ENCODE results near the gene CLDND2.

DNA sequence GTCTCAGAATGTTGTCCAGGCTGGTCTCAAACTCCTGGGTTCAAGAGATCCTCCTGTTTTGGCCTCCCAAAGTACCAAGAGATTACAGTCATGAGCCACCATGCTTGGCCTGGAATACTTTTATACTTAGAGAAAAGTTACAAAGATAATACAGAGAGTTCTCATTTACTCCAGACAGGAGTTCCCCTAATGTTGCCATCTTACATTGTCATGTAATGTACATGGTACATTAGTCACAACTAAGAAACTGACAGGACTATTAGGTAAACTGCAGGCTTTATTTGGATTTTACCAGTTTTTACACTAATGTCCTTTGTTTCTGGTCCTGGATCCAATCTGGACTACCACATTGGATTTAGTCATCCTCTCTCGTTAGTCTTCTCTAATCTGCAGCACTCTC, 23.9 kb upstream of the CLDND2 start:
- TF ChIP-seq, protein P1, sequence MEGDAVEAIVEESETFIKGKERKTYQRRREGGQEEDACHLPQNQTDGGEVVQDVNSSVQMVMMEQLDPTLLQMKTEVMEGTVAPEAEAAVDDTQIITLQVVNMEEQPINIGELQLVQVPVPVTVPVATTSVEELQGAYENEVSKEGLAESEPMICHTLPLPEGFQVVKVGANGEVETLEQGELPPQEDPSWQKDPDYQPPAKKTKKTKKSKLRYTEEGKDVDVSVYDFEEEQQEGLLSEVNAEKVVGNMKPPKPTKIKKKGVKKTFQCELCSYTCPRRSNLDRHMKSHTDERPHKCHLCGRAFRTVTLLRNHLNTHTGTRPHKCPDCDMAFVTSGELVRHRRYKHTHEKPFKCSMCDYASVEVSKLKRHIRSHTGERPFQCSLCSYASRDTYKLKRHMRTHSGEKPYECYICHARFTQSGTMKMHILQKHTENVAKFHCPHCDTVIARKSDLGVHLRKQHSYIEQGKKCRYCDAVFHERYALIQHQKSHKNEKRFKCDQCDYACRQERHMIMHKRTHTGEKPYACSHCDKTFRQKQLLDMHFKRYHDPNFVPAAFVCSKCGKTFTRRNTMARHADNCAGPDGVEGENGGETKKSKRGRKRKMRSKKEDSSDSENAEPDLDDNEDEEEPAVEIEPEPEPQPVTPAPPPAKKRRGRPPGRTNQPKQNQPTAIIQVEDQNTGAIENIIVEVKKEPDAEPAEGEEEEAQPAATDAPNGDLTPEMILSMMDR (IDR thresholded peaks at IDR 0.05) = no peak
- TF ChIP-seq POLR2A (IDR thresholded peaks at IDR 0.05) = no peak

Measured in esophagus squamous epithelium (tissue), 4 donors.